IPS DF 19.7 (cell line): ENCODE results near the gene CYTH3.

Source experiments
- DNase-seq: peaks from one replicate; pipeline ENCODE4 v3.0.0-alpha.2; 2013; ENCODE audit warnings: low read depth, low spot score

CYTH3 gene

GRCh38 chr7:6279937-6280336 lies 7.5 kb upstream of the CYTH3 start:
- no peak for DNase-seq

GRCh38 chr7:6279341-6279740 lies 6.9 kb upstream of the CYTH3 start:
- DNase-seq, result no peak

GRCh38 chr7:6278749-6279310 lies 6.4 kb upstream of the CYTH3 start:
- DNase-seq, result no peak

- DNase-seq, result no peak
These were observed 5.1 kb upstream of the CYTH3 start for GRCh38 chr7:6277476-6277875.

- no peak for DNase-seq
These were observed 4.5 kb upstream of the CYTH3 start for GRCh38 chr7:6276911-6277408.

- DNase-seq, result no peak
These were observed 2.3 kb upstream of the CYTH3 start for GRCh38 chr7:6274743-6275142.

GRCh38 chr7:6273917-6274630 lies 1.6 kb upstream of the CYTH3 start:
- no peak for DNase-seq

- no peak for DNase-seq
These were observed 985 bp upstream of the CYTH3 start for GRCh38 chr7:6273380-6273837.

- no peak for DNase-seq
These were observed 557 bp downstream of the CYTH3 start for GRCh38 chr7:6271694-6272440.

- no peak for DNase-seq
These were observed 1.3 kb downstream of the CYTH3 start for GRCh38 chr7:6271060-6271658.

- no peak for DNase-seq
These were observed 2.9 kb downstream of the CYTH3 start for GRCh38 chr7:6269527-6269926.

- DNase-seq, result no peak
These were observed 3.5 kb downstream of the CYTH3 start for GRCh38 chr7:6268907-6269306.

GRCh38 chr7:6268023-6268900 lies 4.2 kb downstream of the CYTH3 start:
- no peak for DNase-seq

GRCh38 chr7:6266699-6267098 lies 5.7 kb downstream of the CYTH3 start:
- no peak for DNase-seq

GRCh38 chr7:6262221-6262620 lies 10.2 kb downstream of the CYTH3 start:
- no peak for DNase-seq

GRCh38 chr7:6261699-6262098 lies 10.7 kb downstream of the CYTH3 start:
- DNase-seq, result no peak

GRCh38 chr7:6260291-6261187 lies 11.9 kb downstream of the CYTH3 start:
- no peak for DNase-seq

GRCh38 chr7:6259257-6259656 lies 13.2 kb downstream of the CYTH3 start:
- no peak for DNase-seq

GRCh38 chr7:6258440-6259182 lies 13.8 kb downstream of the CYTH3 start:
- DNase-seq, result no peak
